HG02943 (cell line): ENCODE data around the gene TRIM26.

Source experiments
- ATAC-seq: cut with Tn5 transposase; IDR thresholded peaks from one replicate; pipeline ENCODE4 v1.9.1; 2021; ENCODE audit warnings: mild to moderate bottlenecking, low read depth, moderate library complexity; ENCODE audit not compliant: unreplicated experiment

TRIM26 gene

DNA sequence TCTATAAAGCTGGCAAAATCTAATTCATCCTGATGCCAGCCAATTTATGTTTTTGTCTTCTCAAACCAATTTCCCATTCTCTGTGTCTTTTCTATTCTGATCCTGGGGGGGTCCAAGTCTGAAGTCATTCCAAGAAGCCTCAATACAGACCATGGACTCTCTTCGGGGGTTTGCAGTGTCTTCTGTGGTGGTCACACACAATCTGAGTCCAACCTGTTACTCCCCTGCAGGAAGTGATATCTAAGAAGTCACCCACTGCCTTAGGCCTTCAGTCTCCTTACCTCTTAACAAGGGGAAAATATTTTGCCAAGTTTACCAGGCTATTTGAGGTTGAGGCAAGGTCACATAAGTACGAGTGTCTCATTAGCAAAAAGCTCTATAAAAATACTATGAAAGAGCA is 1.9 kb downstream of the TRIM26 start:
- no peak for ATAC-seq

DNA sequence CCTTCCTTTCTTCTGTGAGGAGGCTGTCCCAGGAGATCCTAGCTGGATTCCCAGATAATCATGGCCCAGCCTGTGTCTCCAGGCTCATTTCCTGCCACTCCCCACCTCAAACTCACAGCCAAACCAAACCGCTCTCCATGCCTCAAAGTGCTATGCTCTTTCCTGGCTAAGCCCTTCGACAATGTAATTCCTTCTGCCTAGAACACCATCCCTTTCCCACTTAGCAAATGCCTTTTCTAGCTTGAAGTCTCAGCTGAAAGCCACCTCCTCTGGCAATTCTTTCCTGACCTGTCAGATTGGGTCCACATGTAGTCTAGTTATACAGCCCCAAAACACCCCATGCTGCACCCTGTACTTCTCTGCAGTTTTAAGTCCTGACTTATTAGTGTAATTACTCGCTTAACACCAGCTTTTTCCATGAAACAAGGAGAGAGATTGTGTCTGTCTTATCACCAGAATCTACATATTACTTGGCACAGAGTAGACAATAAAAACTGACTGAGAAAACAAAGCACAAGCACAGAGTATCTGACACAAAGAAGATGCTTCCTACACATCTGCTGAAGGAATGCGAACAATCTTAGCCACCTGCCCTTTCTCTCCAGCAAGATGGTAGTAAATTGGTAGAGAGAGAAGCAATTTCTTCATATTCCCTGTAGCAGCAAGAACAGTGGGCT is 5.4 kb downstream of the TRIM26 start:
- ATAC-seq = no peak

DNA sequence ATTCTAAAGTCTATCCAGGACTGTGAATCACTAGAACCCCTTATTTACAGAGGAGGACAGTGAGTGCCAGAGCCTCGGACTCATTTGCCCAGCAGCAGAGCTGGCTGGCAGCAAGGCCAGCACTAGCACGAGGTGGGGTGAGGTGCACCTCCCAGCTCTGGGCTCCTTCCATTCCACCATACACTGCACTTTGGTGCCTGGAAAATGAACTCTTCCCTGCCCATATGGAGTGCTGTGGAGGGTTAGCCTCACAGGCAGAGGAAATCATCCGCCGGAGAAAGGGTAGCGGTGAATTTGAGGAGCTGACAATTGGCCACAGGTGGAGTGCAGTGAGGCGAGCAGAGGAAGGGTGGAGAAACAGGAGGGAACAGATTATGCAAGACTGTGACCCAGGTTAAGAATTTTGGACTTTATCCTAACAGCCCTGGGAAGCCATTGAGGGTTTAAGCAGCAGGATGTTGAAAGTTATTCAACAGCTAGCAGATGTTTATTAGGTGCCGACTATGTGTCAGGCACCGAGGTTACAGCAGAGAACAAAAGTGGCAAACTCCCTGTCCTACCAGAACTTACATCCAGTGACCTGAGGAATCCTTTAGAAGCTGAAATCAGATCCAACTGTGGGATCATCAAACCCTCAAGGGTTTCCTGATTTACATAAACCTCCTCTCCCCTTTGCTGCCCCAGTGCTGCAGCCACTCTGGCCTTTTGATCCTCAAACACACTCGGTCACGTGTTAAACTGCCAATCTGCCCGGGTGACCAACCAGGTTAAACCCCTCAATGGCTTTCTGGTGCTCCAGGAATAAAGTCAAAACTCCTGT is 6.2 kb downstream of the TRIM26 start:
- ATAC-seq = no peak

DNA sequence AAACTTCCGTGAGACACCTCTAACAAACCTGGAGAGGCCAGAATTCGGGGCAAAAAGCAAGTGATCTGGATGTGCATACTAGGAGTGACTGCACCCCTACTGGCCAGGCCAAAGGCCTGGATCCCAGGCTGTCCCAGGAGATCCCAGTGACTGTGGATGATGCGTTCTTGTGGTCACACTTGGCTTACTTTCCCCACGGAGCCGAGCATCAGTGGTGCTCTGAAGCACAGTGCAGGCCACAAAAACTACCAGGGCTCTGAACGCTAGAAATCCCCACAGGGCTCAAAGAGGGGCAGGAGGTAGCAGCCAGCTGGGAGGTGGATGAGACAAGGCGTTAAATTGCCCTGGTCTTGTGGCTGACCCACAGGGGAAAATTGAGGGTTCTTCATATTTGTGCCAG is 7.1 kb downstream of the TRIM26 start:
- ATAC-seq = no peak

DNA sequence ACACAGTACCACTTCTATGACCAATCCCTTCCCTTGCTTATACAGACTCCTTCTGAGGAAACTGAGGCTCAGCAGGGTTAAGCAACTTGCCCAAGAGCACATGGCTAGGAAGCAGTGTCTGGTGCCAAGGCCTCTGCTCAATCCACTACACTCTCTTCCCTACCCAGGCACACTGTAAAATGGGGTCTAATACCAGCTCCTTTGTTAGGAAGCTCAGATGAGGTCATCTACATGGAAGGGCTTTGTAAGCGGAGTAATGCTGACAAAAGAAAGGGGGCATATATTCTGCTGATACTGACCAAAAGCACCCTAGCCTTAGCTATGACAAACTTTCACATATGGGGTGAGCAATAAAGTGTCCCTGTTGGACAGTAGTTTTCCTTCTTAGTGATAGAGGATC is 9.1 kb downstream of the TRIM26 start:
- ATAC-seq = no peak

DNA sequence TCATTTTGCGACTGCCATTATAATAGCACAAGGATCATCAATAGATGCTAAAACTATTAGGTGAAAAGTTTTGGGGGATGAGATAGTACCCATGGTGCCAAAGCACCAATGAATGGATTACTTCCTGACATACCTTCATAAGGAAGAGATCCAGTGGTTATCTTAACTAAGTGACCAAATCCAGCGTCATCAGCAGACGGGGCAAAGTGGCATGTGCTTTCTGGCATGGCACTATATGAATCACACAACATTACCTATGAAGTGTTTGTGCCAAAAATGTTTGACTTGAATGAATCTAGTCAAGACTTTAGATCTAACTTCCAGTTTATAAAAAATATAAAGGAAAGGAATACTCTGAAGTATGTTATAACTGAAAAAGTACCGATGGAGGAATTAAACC is 10.8 kb downstream of the TRIM26 start:
- ATAC-seq = no peak

DNA sequence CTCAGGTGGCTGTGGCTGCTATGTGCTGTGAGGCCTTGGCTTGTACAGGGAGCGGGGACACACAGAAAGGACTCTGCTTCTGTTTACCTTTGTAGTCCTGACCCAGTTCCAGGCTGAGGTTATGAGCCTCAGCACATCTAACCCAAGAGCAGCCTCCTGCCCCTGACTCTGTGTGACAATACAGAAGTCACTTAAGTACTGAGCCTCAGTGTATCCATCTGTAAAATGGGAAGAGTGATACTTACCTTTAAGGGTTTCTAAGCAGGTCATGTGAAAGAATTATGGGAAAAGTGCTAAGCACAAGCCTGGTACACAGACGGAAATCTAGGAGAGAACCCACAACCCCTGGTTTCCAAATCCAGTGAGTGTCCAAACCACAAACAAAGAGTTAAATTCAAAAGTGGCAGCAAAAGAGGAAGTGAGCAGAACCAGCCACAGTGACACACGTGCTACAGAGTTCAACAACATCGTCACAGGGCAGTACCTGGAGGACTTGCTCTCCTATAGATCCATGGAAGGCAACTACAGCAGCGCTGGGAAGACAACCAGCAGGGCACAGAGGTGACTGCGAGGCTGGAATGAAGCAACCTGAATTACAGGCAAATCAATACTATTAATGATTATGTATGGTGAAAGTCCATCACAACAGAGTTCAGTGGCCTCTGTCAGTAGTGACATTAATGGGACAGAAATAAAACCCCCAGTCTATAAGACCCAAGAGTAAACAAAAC is 12.5 kb downstream of the TRIM26 start:
- ATAC-seq = no peak

DNA sequence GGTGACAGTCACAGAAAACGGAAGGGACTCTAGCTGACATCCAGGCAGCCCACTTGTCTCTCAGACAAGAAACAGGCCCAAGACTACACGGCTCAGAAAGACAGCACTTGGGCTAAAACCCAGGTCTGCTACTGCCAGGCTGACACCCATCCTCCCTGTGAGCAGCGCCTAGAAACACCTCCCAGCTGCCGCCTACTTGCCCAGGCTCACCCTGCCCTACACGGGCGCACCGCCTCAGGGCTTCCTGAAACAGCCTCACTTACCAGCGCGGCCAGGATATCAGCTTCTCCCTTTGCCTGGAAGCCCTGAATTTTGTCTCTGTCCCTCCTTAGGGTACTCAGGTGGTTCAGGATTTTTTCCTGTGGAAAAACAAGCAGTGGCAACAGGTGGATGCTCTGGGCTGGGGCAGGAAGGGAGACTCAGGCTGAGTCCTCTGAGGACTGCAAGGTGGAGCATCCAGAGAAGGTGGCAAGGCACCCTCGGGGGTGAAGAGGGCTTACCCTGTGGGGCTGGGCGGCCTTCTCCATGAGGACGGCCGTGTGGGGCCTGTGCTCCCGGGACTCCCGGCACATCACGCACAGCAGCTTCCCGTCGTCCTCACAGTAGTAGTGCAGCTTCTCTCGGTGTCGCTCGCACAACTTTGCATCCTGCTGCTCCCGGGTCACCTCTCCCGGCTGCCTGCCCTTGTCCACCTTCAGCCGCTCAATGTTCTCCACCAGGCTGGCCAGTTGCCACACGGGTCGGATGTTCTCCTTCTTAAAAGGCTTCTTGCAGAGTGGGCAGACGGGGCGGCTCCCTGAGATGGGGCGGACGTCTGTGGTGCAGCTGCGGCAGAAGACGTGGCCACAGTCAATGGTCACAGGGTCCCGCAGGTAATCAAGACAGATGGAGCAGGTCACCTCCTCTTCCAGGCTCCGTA is 14.8 kb downstream of the TRIM26 start:
- ATAC-seq = no peak

DNA sequence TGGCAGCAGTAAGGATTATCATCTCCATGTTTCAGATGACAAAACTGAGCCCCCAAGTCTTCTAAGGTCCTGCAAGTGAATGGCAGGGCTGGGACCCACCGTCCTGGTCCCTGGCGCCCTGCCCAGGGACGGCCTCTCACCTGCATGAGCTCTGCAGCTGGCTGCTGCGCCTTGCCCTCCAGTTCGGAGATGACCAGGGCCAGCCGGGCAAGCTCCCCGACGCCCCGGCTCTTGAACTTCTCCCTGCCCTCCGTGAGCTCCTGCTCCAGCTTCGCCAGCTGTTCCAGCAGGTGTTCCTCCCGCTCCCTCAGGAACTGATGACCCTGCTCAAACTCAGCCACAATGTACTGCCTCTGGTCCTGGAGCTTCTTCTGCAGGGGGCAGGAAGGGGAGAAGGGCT is 16.8 kb downstream of the TRIM26 start:
- no peak for ATAC-seq

DNA sequence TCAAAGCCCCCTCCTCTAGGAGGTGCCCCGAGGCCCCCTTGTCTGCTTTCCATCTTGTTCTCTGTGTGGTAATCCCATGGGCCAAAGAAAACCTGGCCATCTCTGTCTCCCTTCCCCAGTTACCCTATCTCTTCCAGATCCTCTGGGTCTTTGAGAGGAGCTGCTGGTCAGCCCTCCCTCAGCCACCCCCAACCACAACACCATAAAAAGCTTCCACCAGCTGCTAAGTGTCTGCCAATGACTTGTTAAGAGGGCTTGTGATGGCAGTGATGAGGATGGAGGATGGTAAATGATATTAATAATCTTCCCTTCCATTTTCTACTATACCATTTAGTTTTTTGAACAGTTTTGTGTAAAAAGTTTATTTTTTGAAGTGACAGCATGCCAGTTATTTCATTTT is 17.3 kb downstream of the TRIM26 start:
- no peak for ATAC-seq

DNA sequence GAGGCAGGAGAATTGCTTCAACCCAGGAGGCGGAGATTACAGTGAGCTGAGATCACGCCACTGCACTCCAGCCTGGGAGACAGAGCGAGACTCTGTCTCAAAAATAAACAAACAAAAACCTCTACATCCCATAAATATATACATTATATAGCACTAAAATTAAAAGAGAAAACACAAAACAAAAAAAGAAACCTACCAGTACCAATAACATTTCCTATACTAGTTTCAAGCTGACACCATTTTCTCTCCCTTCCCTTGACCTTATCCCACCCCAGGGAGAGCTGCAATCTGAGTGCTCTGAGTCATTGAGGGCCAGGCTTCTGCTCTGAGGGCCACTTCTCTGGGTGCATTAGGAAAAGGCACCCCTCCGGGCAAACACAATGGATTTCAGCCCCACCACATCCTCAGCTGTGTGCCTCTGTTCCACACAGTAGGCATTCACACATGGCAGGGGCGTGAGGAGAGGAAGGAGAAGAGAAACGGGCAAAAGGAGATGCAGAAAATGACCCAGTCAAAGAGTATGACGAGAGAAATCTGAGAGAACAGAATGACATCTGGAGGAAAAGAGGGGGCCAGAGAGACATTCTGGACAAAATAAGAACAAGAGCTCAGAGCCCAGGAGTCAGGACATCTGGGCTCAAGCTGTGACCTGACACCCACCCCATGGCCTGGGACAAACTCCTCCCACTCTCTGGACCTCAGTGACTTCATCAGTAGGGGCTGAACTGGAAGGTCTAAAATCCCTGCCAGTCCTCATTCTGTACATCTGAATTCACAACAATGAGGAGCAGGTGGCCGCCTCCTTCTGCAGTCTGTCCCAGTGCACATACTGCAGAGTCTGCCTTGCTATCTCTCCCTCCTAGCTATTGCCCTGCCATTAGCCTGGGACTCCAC is 18.2 kb downstream of the TRIM26 start:
- ATAC-seq = no peak

DNA sequence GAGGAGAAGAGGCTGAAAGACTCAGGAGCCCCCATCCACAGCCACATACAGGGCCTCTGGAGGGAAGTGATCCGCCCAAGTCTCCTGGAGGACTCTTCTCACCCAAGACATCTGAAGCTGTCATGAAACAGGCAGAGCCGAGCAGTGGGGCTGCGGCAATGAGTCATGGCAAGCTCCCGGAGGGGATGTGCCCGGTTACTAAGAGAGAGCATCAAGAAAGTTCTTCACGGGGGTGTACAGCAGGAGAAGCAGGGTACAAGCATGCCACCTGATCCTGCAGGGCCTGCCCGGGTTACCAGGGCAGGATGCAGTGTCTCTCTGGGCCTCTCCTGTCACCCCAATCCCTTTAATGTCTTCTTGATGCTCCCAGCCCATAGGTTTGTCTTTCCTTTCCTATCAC is 21.1 kb downstream of the TRIM26 start:
- ATAC-seq = no peak

DNA sequence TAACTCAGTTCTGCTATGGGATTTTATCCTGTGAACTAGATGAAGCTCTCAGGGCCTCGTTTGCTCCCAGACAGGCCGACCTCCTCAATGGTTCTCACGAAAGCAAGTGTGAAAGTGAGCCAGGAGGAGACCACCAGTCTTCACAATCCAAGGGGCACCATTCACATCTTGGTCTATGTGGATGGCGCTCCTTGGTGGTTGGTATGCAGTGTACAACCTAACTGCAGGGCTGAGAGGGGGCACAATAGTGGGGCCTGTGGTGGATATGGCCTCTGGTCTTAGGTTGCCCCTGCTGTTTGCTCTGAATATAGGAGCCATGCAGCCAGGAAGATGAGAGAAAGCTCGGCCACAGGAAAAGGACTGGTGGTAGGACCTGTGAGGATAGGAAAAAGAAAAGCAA is 24.7 kb downstream of the TRIM26 start:
- ATAC-seq = no peak

DNA sequence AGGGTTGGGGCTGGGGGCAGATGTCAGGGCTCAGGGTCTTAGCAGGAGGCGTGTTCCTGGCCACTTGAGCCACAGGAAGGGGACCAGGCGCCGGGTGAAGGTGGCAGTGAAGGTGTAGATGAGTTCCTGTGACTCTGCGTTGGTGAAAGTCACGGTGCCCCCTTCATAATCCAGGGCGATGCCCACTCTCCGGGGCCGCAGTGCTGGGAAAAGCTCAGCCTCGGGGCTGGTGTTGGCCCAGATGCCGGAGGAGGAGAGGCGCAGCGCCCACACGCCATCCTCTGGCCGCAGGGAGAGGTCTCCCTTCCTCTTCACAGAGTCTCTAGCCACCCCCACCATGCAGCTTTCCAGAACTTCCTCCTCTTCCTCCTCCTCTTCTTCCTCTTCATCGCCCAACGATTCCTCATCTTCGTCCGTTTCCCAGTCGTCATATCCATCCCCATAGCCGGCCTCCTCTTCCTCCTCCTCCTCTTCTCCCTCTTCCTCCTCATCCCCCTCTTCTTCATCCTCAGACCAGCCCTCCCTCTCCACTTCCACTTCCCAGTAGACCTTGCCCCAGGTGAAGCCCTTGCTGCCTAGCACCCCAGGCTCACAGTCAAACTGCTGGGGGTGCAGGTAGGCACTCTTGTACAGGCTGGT is 27.2 kb downstream of the TRIM26 start:
- ATAC-seq = no peak

DNA sequence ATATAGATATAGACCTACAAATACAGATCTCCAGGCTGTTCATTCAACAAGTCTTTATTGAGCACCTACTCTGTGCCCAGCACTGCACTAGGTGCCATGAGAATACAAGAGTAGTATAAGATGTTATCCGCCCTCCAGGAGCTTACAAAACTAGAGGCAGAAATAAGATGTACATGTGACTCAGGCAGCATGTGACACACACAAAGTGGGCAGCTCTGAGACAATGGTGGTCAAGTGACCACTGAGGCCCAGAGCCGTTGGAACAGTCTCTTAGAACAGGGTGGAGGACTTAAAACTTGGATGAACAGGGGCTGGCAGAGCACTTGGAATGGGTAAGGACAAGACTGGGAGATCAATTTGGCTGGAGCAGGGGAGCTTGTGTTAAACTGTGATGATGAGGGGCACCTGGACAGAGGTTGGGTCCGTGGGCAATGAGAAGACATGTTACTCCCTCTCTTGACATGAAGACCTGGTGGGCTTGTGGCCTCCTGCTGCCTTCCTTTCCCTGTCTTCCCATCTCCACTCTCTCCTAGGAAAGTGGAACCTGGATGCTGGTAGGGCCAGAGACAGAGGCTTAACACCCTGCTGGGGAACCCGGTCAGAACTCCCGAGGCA is 28.7 kb downstream of the TRIM26 start:
- no peak for ATAC-seq

DNA sequence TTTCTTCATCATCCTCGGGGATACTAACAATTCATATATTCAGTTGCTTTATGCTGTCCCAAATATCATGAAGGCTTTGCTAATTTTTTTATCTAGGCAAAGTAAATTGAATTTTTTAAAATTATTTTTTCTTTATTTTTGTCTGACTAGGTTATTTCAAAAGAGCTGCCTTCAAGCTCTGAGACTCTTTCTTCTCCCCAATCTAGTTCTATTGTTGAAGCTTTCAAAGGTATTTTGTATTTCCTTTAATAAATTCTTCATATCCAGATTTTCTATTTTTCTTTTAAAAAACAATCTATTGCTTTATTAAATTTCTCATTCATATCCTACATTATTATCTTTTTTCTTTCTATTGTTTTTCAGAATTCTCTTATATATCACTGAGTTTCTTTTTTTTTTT is 33.1 kb downstream of the TRIM26 start:
- ATAC-seq = no peak

DNA sequence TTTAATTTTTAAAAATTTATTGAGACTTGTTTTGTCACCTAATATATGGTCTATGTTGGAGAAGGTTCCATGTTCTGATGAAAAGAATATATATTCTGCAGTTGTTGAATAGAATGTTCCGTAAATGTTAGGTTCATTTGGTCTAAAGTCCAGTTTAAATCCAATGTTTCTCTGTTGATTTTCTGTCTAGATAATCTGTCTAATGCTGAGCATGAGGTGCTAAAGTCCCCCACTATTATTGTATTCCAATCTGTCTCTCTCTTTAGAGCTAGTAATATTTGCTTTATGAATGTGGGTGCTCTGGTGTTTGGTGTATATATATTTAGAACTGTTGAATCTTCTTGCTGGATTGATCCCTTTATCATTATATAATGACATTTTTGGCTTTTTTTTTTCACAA is 34.4 kb downstream of the TRIM26 start:
- ATAC-seq = no peak

DNA sequence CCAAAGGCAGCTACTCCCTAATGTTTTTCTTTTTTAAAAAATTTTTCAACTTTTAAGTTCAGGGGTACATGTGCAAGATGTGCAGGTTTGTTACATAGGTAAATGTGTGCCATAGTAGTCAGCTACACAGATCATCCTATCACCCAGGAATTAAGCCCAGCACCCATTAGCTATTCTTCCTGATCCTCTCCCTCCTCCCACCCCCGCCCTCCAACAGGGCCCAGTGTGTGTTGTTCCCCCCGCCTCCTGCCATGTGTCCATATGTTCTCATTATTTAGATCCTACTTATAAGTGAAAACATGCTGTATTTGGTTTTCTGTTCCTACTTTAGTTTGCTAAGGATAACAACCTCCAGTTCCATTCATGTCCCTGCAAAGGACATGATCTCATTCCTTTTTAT is 37.4 kb downstream of the TRIM26 start:
- ATAC-seq = no peak

DNA sequence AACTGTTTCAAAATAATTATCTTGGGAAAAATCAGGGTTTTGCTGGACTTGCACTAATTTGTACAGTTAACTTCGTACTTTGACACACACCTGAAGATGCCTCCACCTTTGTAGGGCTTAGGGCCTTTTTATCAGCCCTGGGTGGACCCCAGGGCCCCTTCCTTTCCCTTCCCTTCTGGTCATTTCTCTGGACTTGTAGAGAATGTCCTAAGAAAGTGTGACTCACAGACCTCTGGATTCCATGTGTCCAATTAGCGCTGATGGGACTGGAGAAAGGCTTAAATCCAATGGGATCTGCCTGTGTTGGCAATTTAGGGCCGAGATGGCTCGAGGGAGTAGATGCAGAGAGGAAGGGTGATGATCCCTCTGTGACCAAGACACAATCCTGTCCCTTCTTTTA is 40.5 kb downstream of the TRIM26 start:
- no peak for ATAC-seq
